Measurements from ENCODE around the gene ZNF605. TPM values are rescaled to one million over a fixed set of nuclear protein-coding genes. Genes with fewer than 3 reads are reported as not detected.

ZNF605 gene
- total RNA-seq, 1 experiment from 2014 or later: 19.3 TPM

GRCh38 chr12:132953163-132953425 lies 3.0 kb downstream of the ZNF605 start:
- Histone ChIP-seq H2AFZ (ENCODE audit: low read length) (no peak overlapping the region), H3K27ac (ENCODE audit: insufficient read length, low read depth, low read length) (no peak overlapping the region), H3K4me2 (ENCODE audit: insufficient read depth, insufficient read length, low read length) (no peak overlapping the region), H3K4ac (ENCODE audit: low read depth, low read length) (no peak overlapping the region), H3K18ac (ENCODE audit: insufficient read length, low read depth, low read length) (no peak overlapping the region), H3K9ac (ENCODE audit: extremely low read depth, insufficient read length, low read length) (no peak overlapping the region), H2BK20ac (ENCODE audit: low read depth, low read length, poor library complexity, severe bottlenecking) (no peak overlapping the region), H4K20me1 (ENCODE audit: control insufficient read depth, insufficient read depth, insufficient read length) (no peaks in the 10 kb centered on the region), H3K79me1 (ENCODE audit: insufficient read depth, low read depth, low read length, poor library complexity, severe bottlenecking) (no peaks in the 10 kb centered on the region), H2AK5ac (ENCODE audit: insufficient read length, low read length) (no peak overlapping the region), H4K5ac (ENCODE audit: insufficient read length, low read depth, low read length) (no peak overlapping the region), H4K8ac (replicated peaks; ENCODE audit: insufficient read length, low read depth, low read length) (no peak overlapping the region), H2BK15ac (ENCODE audit: low read depth, low read length) (no peak overlapping the region), H4K91ac (ENCODE audit: insufficient read length, low read depth, low read length) (no peak overlapping the region), H3K23ac (ENCODE audit: insufficient read length, low read depth, low read length) (no peak overlapping the region), H3K27me3 (ENCODE audit: insufficient read depth, low read length) (no peaks in the 10 kb centered on the region), H2BK120ac (ENCODE audit: low read depth, low read length, poor library complexity, severe bottlenecking) (no peak overlapping the region), H3K9me3 (ENCODE audit: control insufficient read depth, low read depth, low read length) (peaks cover 38% of the 10 kb centered on the region), H3K79me2 (ENCODE audit: insufficient read depth, low read length) (peaks cover 5% of the 10 kb centered on the region; the same call in 1 of the 2 replicates), H2BK12ac (ENCODE audit: insufficient read length, low read depth, low read length) (no peak overlapping the region), H3K23me2 (ENCODE audit: insufficient read length, low read depth, low read length, poor library complexity, severe bottlenecking) (peaks cover 2% of the 10 kb centered on the region), H3K4me1 (ENCODE audit: insufficient read depth, low read length) (no peaks in the 10 kb centered on the region), H3K14ac (ENCODE audit: insufficient read depth, low read length) (no peak overlapping the region), H2BK5ac (ENCODE audit: insufficient read length, low read length) (no peak overlapping the region), H3K56ac (ENCODE audit: insufficient read length, low read depth, low read length) (no peak overlapping the region), H3T11ph (ENCODE audit: low read length) (no peak overlapping the region)
- Mint-ChIP-seq H3K4me3 (no peak overlapping the region), H3K9me3 (peaks cover 56 to 63% of the 10 kb centered on the region in 2 experiments), H3K27me3 (ENCODE audit: low read depth) (peaks cover 2% of the 10 kb centered on the region), H3K36me3 (ENCODE audit: insufficient read depth in 1 of 3, low read depth in 3 of 3) (peaks cover 42 to 50% (median 47%) of the 10 kb centered on the region in 3 experiments), H3K4me1 (peaks cover 11 to 12% of the 10 kb centered on the region in 2 experiments), H3K27ac (no peak overlapping the region; a peak in 1 of 7 replicates)
- no CpG with 5 or more reads among the region's 2 CpGs for WGBS (ENCODE audit: extremely low coverage, insufficient read length, low lambda C conversion rate)
- no peak for TF ChIP-seq CTCF (conservative IDR thresholded peaks at IDR 0.05)
- no peak for DNase-seq
